GM18505 (cell line): ENCODE data around the gene LY6G5C.

Experiments used
- ATAC-seq: cut with Tn5 transposase; IDR thresholded peaks from one replicate; pipeline ENCODE4 v1.9.1; 2021; ENCODE audit not compliant: unreplicated experiment
- POLR2A ChIP-seq: IDR thresholded peaks from 4 replicates; pipeline ENCODE4 v1.6.1; 2011; ENCODE audit warnings: borderline replicate concordance; ENCODE audit not compliant: insufficient read depth, insufficient read length; ENCODE audit errors: extremely low read depth

LY6G5C gene

DNA sequence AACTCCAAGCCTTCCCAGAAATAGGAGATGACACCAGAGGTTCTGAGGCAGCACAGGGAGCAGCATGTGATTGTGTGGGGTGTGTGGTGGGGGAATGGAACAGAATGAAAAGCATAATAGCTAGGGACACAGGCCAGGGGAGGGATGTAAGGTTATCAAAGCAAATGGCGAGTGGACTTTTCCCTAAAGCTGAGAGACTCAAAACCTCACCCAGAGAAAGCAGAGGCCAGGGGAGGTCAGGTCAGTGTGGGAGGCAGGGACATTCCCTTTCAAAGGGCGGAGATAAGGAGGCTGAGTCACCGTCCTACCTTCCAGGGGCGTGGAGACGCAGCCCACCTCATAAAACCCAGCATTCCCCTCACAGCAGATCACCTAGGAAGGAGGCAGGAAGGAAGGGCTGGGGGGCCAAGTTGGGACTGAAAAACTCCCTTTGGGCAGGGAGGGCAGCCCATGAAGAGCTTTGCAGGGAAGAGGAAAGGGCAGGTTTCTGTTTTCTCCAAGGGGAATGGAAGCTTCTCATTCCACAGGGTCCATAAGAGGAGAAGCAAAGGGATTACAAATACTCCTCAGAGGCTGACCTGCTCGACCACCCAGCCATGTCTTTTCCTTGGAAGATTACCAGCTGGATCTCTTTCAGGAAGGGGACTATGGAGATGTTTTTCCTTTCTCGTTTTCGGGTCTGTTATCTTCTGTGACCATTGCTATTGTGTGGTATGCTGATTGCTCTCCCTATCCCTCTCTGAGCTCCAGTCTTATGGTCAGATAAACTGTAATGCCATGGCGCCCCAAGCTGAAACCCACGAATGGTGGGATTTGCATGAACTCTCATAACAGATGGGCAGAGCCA lies 9.6 kb upstream of the LY6G5C start:
- TF ChIP-seq POLR2A = no peak
- ATAC-seq = no peak

- no peak for ATAC-seq
- TF ChIP-seq POLR2A = no peak
These were observed 8.6 kb upstream of the LY6G5C start for GRCh38 chr6:31689249-31690110.

- TF ChIP-seq POLR2A = no peak
- no peak for ATAC-seq
These were observed 7.2 kb upstream of the LY6G5C start for GRCh38 chr6:31687860-31688693.

DNA sequence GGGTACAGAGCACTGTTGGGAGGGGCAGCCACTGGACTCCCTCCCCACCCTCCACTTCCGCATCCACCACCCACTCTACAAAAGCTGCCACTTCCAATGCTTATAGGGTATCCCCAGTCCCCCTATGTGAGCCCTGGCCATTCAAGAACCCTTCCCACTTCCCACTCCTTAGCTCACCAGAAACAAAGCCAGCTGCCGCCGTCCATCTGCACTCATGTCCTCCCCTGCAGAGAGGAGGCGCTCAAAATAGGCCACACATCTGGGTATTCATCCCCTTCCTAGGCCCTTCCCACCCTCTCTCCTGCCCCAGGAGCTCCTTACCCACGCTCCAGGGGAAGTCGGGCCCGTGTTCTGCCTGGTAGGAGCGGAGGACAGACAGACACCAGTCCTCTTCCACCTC lies 6.5 kb upstream of the LY6G5C start:
- no peak for TF ChIP-seq POLR2A
- no peak for ATAC-seq

- no peak for ATAC-seq
- no peak for TF ChIP-seq POLR2A
These were observed 5.6 kb upstream of the LY6G5C start for GRCh38 chr6:31686483-31686882.

DNA sequence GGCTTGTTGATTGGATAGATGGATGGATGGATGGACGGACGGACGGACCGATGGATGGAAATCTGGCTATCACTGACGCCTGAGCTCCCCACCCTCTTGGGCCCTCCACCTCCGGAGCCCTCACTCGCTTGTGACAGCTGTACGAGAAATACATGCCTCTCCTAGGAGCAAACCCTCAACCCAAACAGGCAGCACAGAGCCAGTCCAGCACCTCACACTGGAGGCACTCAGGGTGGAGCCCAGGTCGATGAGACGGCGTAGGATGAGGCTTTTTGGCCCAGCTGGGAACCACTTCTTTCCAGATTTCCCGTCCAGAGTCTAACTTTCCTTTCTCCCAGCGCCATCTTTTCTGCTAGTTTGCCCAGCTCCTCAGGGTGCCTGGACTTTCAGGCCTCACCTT lies 2.7 kb upstream of the LY6G5C start:
- no peak for TF ChIP-seq POLR2A
- ATAC-seq = no peak

DNA sequence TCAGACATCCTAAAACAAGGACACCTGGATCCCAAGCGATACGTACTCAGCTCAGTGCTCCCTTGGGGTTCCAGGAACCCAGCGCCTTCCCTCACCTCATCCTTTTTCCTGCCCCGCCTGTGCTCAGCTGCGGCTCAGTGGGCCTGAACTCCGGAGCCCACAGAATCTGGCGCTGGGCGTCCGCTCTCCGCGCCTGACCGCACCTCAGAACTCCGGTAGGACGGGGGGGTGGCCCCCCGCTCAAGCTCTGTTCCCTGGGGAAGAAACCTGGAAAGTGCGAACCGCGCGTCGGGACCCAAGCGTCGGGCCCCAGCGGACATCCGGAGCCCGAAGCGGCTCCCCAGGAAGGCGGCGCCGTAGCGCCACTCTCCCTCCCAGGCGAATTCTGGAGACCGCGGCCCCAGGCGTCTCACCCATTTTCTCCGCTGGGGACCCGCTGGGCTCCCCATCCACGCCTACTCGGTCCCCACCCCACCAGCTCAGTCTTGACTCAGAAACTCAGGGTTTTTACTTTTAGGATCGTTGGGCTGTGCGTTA lies 336 bp upstream of the LY6G5C start:
- TF ChIP-seq POLR2A = peak; percentile 36
- ATAC-seq = no peak

DNA sequence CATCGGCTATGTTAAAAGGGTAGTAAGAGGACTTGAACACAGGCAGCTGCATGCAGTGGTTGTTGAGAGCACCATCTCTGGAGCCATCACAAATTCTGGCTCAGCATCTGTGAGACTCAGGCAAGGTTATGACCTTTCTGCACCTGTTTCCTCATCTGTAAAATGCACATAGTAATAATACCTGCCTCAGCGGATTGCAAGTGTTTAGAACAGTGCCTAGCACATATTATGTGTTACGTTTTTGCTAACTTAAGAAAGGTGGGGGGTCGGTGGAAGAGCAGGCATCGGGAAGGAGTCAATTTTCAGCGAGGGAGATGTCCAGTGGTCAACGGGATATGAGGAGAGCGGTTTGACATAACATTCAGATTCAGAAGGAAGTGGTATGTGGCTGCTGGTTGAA lies 2.9 kb downstream of the LY6G5C start:
- no peak for ATAC-seq
- TF ChIP-seq POLR2A = no peak

- ATAC-seq = no peak
- TF ChIP-seq POLR2A = no peak
These were observed 4.0 kb downstream of the LY6G5C start for GRCh38 chr6:31676904-31677303.

DNA sequence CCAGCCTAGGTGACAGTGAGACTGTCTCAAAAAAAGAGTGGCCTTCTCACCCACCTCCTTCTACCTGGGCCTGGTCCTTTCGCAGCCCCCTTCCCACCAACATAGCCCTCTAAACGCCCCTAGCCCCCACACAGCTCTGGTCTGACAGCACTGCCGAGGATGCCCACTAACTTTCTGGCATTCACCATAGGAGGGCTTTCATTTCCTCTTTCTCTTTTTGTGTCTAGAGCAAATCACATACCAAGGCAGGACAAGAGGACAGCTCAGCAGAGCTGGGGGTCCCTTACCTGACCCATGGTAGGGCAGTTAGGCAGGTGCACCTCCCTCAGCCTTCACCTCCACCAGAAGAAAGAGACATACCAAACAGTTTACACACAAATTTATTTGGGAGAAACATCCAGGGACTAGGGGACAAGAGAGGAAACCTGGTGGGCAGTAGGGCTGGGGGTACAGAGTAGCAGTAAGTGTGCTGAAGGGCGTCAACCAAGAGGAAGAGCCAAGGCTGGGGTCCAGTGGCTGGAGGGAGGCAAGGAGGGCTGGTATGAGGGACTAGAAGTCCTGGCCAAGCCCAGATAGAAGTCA lies 4.5 kb downstream of the LY6G5C start:
- TF ChIP-seq POLR2A = no peak
- no peak for ATAC-seq

DNA sequence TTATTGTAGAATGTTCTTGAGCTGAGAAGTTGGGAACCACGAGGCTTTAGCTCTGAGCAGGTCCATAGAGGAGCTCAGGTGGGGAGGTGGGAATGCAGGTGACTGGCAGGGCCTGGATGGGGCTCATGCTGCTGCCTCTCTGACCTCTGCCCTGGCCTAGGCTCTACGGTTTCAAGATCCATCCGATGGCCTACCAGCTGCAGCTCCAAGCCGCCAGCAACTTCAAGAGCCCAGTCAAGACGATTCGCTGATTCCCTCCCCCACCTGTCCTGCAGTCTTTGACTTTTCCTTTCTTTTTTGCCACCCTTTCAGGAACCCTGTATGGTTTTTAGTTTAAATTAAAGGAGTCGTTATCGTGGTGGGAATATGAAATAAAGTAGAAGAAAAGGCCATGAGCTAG lies 11.2 kb downstream of the LY6G5C start, which contains the start of gene LY6G5B:
LY6G5B (plus strand) TSS at position 301 of the 400 bp plus-strand sequence. CDS start 975 bp downstream, outside the sequence.
- no peak for TF ChIP-seq POLR2A
- no peak for ATAC-seq

DNA sequence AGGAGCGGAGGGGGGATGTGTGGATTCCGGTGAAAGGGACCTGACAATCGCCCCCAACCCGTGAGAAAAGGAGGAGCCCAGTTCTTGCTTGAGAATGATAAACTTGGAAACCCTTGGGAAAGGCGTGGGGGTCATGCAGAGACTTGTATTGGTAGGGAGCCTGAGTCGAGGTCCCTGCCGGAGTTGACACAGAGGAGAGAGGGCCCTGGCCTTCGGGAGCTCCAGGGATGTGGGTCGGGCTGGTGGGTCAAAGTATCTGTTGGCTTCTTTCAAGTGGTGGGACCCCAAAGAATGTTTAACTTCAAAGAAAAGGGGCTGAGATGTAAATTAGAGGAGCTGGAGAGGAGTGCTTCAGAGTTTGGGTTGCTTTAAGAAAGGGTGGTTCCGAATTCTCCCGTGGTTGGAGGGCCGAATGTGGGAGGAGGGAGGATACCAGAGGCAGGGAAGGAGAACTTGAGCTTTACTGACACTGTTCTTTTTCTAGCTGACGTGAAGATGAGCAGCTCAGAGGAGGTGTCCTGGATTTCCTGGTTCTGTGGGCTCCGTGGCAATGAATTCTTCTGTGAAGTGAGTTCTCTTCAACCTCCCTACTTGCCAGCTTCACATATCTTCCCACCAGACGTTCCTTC lies 14.4 kb downstream of the LY6G5C start:
- TF ChIP-seq POLR2A = no peak
- no peak for ATAC-seq

- TF ChIP-seq POLR2A = peak; percentile 90
- peak; percentile 70 for ATAC-seq
These were observed 15.1 kb downstream of the LY6G5C start, which contains the start of gene CSNK2B for GRCh38 chr6:31665501-31666336. Gene CSNK2B, plus strand, starts transcription at chr6:31666080. Its CDS starts 752 bp downstream, at chr6:31666832.
